Parathyroid adenoma (tissue), 2 donors: ENCODE data around the gene MAP2K5.
"Not testable (repeated sequence)": the region's sequence is repeated elsewhere in the genome, so short reads cannot be mapped to it uniquely, and the experiment has no call there.

Experiments
- H2AFZ ChIP-seq: fragments of 300-600 bp; sonication (generic); one replicate; pipeline ENCODE4 v1.7.0; 2017; ENCODE audit warnings: antibody characterized with exemption, mild to moderate bottlenecking
- H3K27ac ChIP-seq: fragments of 300-600 bp; sonication (generic); one replicate; pipeline ENCODE4 v1.7.0; 2017
- H3K27me3 ChIP-seq: fragments of 300-600 bp; sonication (generic); one replicate; pipeline ENCODE4 v1.7.0; 2017; ENCODE audit warnings: low read length; ENCODE audit not compliant: control insufficient read depth, insufficient read depth
- H3K36me3 ChIP-seq: fragments of 300-600 bp; sonication (generic); one replicate; pipeline ENCODE4 v1.7.0; 2017; ENCODE audit warnings: low read length; ENCODE audit not compliant: control insufficient read depth, insufficient read depth
- H3K4me1 ChIP-seq: fragments of 300-600 bp; sonication (generic); one replicate; pipeline ENCODE4 v1.7.0; 2017; ENCODE audit warnings: control low read depth
- H3K4me2 ChIP-seq: fragments of 300-600 bp; sonication (generic); one replicate; pipeline ENCODE4 v1.7.0; 2017; ENCODE audit warnings: low read length
- H3K4me3 ChIP-seq: fragments of 300-600 bp; sonication (generic); one replicate; pipeline ENCODE4 v1.7.0; 2017; ENCODE audit warnings: low read depth, low read length
- H3K79me2 ChIP-seq: fragments of 300-600 bp; sonication (generic); one replicate; pipeline ENCODE4 v1.7.0; 2017; ENCODE audit warnings: control low read depth
- H3K9ac ChIP-seq: fragments of 300-600 bp; sonication (generic); one replicate; pipeline ENCODE4 v1.7.0; 2017; ENCODE audit warnings: mild to moderate bottlenecking
- H3K9me3 ChIP-seq: fragments of 300-600 bp; sonication (generic); one replicate; pipeline ENCODE4 v1.7.0; 2017; ENCODE audit warnings: low read length; ENCODE audit not compliant: control insufficient read depth
- TF ChIP-seq, protein P1 (sequence below): fragments of 300-600 bp; sonication (generic); IDR thresholded peaks from one replicate; pipeline ENCODE4 v1.7.0; 2017; ENCODE audit warnings: antibody characterized with exemption, mild to moderate bottlenecking
- donor health status: primary hyperparathyroidism.

MAP2K5 gene

DNA sequence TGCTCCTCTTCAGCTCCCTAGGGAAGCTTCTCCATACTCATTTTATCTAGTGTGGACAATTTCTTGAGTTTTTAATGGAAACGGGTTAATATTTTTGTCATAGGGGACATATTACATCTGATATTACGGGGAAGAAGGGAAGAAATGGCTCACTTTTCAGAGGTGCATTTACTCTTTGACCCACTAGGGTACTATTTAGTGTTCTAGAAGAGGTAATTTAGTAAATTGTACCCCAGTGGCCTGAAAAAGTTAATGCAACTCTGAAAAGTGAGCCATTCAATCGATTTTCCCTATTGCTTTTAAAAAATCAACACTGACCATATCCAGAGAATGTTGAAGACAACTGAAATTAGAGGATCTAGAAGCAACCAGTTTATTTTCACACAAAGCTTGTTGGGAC, 71.2 kb downstream of the MAP2K5 start:
- Histone ChIP-seq H3K4me3 (no peak overlapping the region), H3K27me3 (no peaks in the 10 kb centered on the region), H3K27ac (no peak overlapping the region), H3K36me3 (no peaks in the 10 kb centered on the region), H3K4me1 (no peaks in the 10 kb centered on the region), H3K79me2 (no peaks in the 10 kb centered on the region), H3K9me3 (no peaks in the 10 kb centered on the region), H2AFZ (no peak overlapping the region), H3K4me2 (no peak overlapping the region), H3K9ac (no peak overlapping the region)
- TF ChIP-seq, protein P1, sequence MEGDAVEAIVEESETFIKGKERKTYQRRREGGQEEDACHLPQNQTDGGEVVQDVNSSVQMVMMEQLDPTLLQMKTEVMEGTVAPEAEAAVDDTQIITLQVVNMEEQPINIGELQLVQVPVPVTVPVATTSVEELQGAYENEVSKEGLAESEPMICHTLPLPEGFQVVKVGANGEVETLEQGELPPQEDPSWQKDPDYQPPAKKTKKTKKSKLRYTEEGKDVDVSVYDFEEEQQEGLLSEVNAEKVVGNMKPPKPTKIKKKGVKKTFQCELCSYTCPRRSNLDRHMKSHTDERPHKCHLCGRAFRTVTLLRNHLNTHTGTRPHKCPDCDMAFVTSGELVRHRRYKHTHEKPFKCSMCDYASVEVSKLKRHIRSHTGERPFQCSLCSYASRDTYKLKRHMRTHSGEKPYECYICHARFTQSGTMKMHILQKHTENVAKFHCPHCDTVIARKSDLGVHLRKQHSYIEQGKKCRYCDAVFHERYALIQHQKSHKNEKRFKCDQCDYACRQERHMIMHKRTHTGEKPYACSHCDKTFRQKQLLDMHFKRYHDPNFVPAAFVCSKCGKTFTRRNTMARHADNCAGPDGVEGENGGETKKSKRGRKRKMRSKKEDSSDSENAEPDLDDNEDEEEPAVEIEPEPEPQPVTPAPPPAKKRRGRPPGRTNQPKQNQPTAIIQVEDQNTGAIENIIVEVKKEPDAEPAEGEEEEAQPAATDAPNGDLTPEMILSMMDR, result no peak

- H2AFZ ChIP-seq, H3K79me2 ChIP-seq, H3K36me3 ChIP-seq, H3K4me3 ChIP-seq, H3K9me3 ChIP-seq, H3K9ac ChIP-seq, H3K4me1 ChIP-seq, H3K27me3 ChIP-seq, H3K4me2 ChIP-seq, H3K27ac ChIP-seq: not testable (repeated sequence)
Measured at GRCh38 chr15:67615131-67615534, 72.6 kb downstream of the MAP2K5 start.

- TF ChIP-seq, protein P1, result no peak
Measured at GRCh38 chr15:67618297-67618696, 75.8 kb downstream of the MAP2K5 start.

GRCh38 chr15:67622110-67622509, 79.6 kb downstream of the MAP2K5 start:
- H3K4me2 ChIP-seq, result no peak overlapping the region
- no peak overlapping the region for H3K4me3 ChIP-seq
- no peak overlapping the region for H2AFZ ChIP-seq
- H3K36me3 ChIP-seq, result no peaks in the 10 kb centered on the region
- H3K27me3 ChIP-seq, result no peaks in the 10 kb centered on the region
- TF ChIP-seq, protein P1, result no peak
- H3K79me2 ChIP-seq, result no peaks in the 10 kb centered on the region
- no peaks in the 10 kb centered on the region for H3K9me3 ChIP-seq
- H3K9ac ChIP-seq, result no peak overlapping the region
- H3K27ac ChIP-seq, result no peak overlapping the region
- H3K4me1 ChIP-seq, result no peaks in the 10 kb centered on the region

More at GRCh38 chr15:67618297-67618696, 75.8 kb downstream of the MAP2K5 start:
- Histone ChIP-seq H3K4me2 (no peak overlapping the region), H3K9ac (no peak overlapping the region), H3K4me3 (no peak overlapping the region), H3K4me1 (no peaks in the 10 kb centered on the region), H3K27ac (no peak overlapping the region), H3K79me2 (no peaks in the 10 kb centered on the region), H3K36me3 (no peaks in the 10 kb centered on the region), H3K27me3 (no peaks in the 10 kb centered on the region), H2AFZ (no peak overlapping the region), H3K9me3 (no peaks in the 10 kb centered on the region)

GRCh38 chr15:67632261-67632660, 89.8 kb downstream of the MAP2K5 start:
- H3K4me3 ChIP-seq, result no peak overlapping the region
- H3K9ac ChIP-seq, result no peak overlapping the region

DNA sequence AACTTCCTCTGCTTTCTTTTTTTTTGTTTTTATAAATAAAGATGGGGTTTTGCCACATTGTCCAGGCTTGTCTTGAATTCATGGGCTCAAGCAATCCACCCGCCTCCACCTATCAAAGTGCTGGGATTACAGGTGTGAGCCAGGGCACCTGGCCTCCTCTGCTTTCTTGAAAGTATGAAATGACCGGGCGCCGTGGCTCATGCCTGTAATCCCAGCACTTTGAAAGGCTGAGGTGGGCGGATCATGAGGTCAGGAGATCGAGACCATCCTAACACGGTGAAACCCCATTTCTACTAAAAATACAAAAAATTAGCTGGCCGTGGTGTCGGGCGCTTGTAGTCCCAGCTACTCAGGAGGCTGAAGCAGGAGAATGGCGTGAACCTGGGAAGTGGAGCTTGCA, 93.4 kb downstream of the MAP2K5 start:
- H3K27ac ChIP-seq, H3K9me3 ChIP-seq, H2AFZ ChIP-seq, H3K4me2 ChIP-seq, H3K79me2 ChIP-seq, H3K36me3 ChIP-seq, H3K27me3 ChIP-seq, H3K9ac ChIP-seq, H3K4me3 ChIP-seq, H3K4me1 ChIP-seq: not testable (repeated sequence)

More at GRCh38 chr15:67632261-67632660, 89.8 kb downstream of the MAP2K5 start:
- TF ChIP-seq, protein P1, result no peak
- Histone ChIP-seq H3K27me3 (no peaks in the 10 kb centered on the region), H3K4me2 (no peak overlapping the region), H3K79me2 (no peaks in the 10 kb centered on the region), H3K9me3 (no peaks in the 10 kb centered on the region), H3K4me1 (no peaks in the 10 kb centered on the region), H3K36me3 (no peaks in the 10 kb centered on the region), H3K27ac (no peak overlapping the region), H2AFZ (no peak overlapping the region)
